Fibroblast of mammary gland (primary cell): Measurements from ENCODE around the gene GOLGA6L24.
"Not testable (repeated sequence)": the region's sequence is repeated elsewhere in the genome, so short reads cannot be mapped to it uniquely, and the experiment has no call there.

Source experiments
- DNase-seq: peaks from one replicate; pipeline ENCODE4 v3.0.0-alpha.2; 2010; ENCODE audit warnings: low read depth
- H3K4me3 ChIP-seq: 2 replicates; pipeline ENCODE4 v1.5.1; 2011; ENCODE audit warnings: low read depth, mild to moderate bottlenecking, low read length, moderate library complexity; ENCODE audit not compliant: control insufficient read depth

The GOLGA6L24 gene

GRCh38 chr15:28357984-28358383 is at the start of gene GOLGA6L24:
Gene GOLGA6L24 (minus strand): TSS chr15:28358084. CDS start chr15:28358023, 61 bp downstream.
- DNase-seq, H3K4me3 ChIP-seq: not testable (repeated sequence)

GRCh38 chr15:28402774-28403435 is 45.0 kb upstream of the GOLGA6L24 start:
- not testable (repeated sequence) for DNase-seq, H3K4me3 ChIP-seq

- H3K4me3 ChIP-seq, DNase-seq: not testable (repeated sequence)
Measured at GRCh38 chr15:28396022-28396421, 38.1 kb upstream of the GOLGA6L24 start.

- not testable (repeated sequence) for DNase-seq, H3K4me3 ChIP-seq
Measured at GRCh38 chr15:28380053-28380452, 22.2 kb upstream of the GOLGA6L24 start.

- not testable (repeated sequence) for DNase-seq, H3K4me3 ChIP-seq
Measured at GRCh38 chr15:28378364-28378763, 20.5 kb upstream of the GOLGA6L24 start, which contains the start of gene GOLGA8F. Gene GOLGA8F (plus strand): TSS chr15:28378664. CDS start chr15:28378762, 98 bp downstream.

- not testable (repeated sequence) for DNase-seq, H3K4me3 ChIP-seq
Measured at GRCh38 chr15:28365502-28365901, 7.6 kb upstream of the GOLGA6L24 start.

- DNase-seq, result not testable (repeated sequence)
- peak within 1 kb of the TSS; percentile 46 for H3K4me3 ChIP-seq
Measured at GRCh38 chr15:28322129-28322588, 35.7 kb downstream of the GOLGA6L24 start, which contains the start of gene HERC2. Gene HERC2 (minus strand): TSS chr15:28322179. CDS start chr15:28321433, 746 bp downstream.

GRCh38 chr15:28321358-28322078 is 36.4 kb downstream of the GOLGA6L24 start:
- not testable (repeated sequence) for DNase-seq
- H3K4me3 ChIP-seq, result peak overlapping the region; percentile 46

- not testable (repeated sequence) for H3K4me3 ChIP-seq, DNase-seq
Measured at GRCh38 chr15:28319725-28320124, 38.2 kb downstream of the GOLGA6L24 start.

GRCh38 chr15:28318828-28319227 is 39.1 kb downstream of the GOLGA6L24 start:
- DNase-seq, H3K4me3 ChIP-seq: not testable (repeated sequence)

GRCh38 chr15:28318122-28318521 is 39.8 kb downstream of the GOLGA6L24 start:
- DNase-seq, H3K4me3 ChIP-seq: not testable (repeated sequence)

GRCh38 chr15:28316958-28317357 is 40.9 kb downstream of the GOLGA6L24 start:
- DNase-seq, H3K4me3 ChIP-seq: not testable (repeated sequence)

GRCh38 chr15:28310454-28310853 is 47.4 kb downstream of the GOLGA6L24 start:
- not testable (repeated sequence) for DNase-seq, H3K4me3 ChIP-seq

- not testable (repeated sequence) for DNase-seq
Measured at GRCh38 chr15:28308718-28309117, 49.2 kb downstream of the GOLGA6L24 start.

More at GRCh38 chr15:28308718-28309117, 49.2 kb downstream of the GOLGA6L24 start:
- H3K4me3 ChIP-seq, result not testable (repeated sequence)
